ENCODE results near the gene ARHGAP5. TPM values are rescaled to one million over a fixed set of nuclear protein-coding genes. Genes with fewer than 3 reads are reported as not detected.

The ARHGAP5 gene
- total RNA-seq, 1 experiment from 2014 or later, result 68.6 TPM

- no peak for DNase-seq (ENCODE audit: extremely low read depth, low read depth)
Observed at GRCh38 chr14:32205554-32205953, 128.4 kb downstream of the ARHGAP5 start.

GRCh38 chr14:32205984-32206383 is 128.9 kb downstream of the ARHGAP5 start:
- DNase-seq (ENCODE audit: extremely low read depth, low read depth), result no peak

GRCh38 chr14:32206552-32206951 is 129.4 kb downstream of the ARHGAP5 start:
- no peak for DNase-seq (ENCODE audit: extremely low read depth, low read depth)

GRCh38 chr14:32208490-32208889 is 131.4 kb downstream of the ARHGAP5 start:
- no peak for DNase-seq (ENCODE audit: extremely low read depth, low read depth)

Small RNA genes lying within 50 kb of the gene (small RNA-seq; reads per million reads assigned to genes)
- 1.1 to 42.1 reads per million in 2 experiments for gene RNU6-7
- gene RNU6-8, result 0.06 to 0.18 reads per million in 2 experiments

Other genes with a start within 250 kb of the ARHGAP5 start
- not detected in 2 replicates for gene RNU6-7, start 124.7 kb downstream of the ARHGAP5 start, total RNA-seq (2014; rRNA removed; shearing (Covaris generic))
- not detected in 2 replicates for gene RNU6-8, start 126.0 kb downstream of the ARHGAP5 start, total RNA-seq (2014; rRNA removed; shearing (Covaris generic))